Immature natural killer cell (primary cell): Measurements from ENCODE around the gene FAM200A. TPM values are rescaled to one million over a fixed set of nuclear protein-coding genes. Genes with fewer than 3 reads are reported as not detected.
"Not testable (repeated sequence)": the region's sequence is repeated elsewhere in the genome, so short reads cannot be mapped to it uniquely, and the experiment has no call there.

ENCODE experiments used
- DNase-seq, 3 donors: peaks; one replicate each; pipeline ENCODE4 v3.0.0; 2022; ENCODE audit warnings: mixed read lengths in 1 of 3
- H3K27ac Mint-ChIP-seq, 6 donors: one replicate each; pipeline ENCODE4 v1.8.0; 2020; ENCODE audit warnings: mixed read lengths in 6 of 6, mild to moderate bottlenecking in 5 of 6, inconsistent platforms in 4 of 6, moderate library complexity in 3 of 6
- H3K27me3 Mint-ChIP-seq, 3 donors: one replicate each; pipeline ENCODE4 v1.8.0; 2020 to 2021; ENCODE audit warnings: low read depth in 3 of 3, mild to moderate bottlenecking in 3 of 3, mixed read lengths in 3 of 3, moderate library complexity in 3 of 3, inconsistent platforms in 1 of 3
- H3K36me3 Mint-ChIP-seq, 3 donors: one replicate each; pipeline ENCODE4 v1.8.0; 2020; ENCODE audit warnings: mixed read lengths in 3 of 3, inconsistent platforms in 2 of 3, mild to moderate bottlenecking in 2 of 3
- H3K4me1 Mint-ChIP-seq, 2 donors: one replicate each; pipeline ENCODE4 v1.8.0; 2020; ENCODE audit warnings: inconsistent platforms in 2 of 2, mild to moderate bottlenecking in 2 of 2, mixed read lengths in 2 of 2, moderate library complexity in 1 of 2
- H3K4me3 Mint-ChIP-seq, 5 donors: one replicate each; pipeline ENCODE4 v1.8.0; 2020; ENCODE audit warnings: mild to moderate bottlenecking in 5 of 5, mixed read lengths in 5 of 5, inconsistent platforms in 3 of 5, moderate library complexity in 3 of 5
- H3K9me3 Mint-ChIP-seq, 6 donors: one replicate each; pipeline ENCODE4 v1.8.0; 2020; ENCODE audit warnings: mild to moderate bottlenecking in 6 of 6, mixed read lengths in 6 of 6, inconsistent platforms in 4 of 6, moderate library complexity in 3 of 6
- polyA plus RNA-seq, 3 donors: library from polyadenylated mRNA; unstranded; fragments of 300-500 nt; fragmentation: Illumina TruSeq; gene quantifications; one replicate each; pipeline ENCODE4 v1.2.3, GENCODE V29; 2021

The FAM200A gene
- polyA plus RNA-seq, 3 donors from 2014 or later = 1.9 to 4.7 TPM; not detected in 1

DNA sequence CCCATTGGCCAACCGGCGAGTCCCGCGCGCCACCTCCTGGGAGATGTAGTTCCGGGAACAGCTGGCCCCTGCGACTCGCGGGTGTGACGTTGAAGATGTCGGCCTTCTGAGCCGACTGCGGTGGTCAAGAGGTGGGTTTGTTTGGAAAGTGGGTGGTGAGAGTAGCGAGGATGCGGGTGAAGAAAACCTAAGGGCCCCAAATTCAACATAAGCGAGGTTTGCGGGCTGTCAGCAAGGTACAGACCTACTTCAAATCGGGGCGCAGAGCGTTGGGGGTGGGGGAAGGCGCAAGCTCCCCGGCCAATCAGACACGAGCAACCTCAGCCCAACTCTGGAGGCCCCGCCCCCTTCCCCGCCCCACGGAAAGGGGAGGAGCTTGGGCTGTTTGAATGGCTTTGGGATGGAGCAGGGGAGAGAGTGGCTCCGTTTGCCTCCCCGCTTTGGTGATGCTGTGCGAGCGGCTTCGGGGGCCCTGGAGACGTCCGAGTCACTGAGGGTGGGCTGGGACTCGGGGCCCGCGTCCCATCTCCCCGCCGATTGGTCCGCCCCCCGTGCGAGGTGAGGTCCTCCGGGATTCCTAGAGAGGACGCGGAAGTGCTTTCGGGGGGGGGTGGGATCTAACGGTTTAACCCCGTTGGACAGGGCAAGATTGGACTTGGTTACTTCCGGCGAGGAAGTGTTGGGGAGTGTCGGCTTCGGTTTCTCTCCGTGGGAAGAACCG lies 47.2 kb downstream of the FAM200A start, which contains the start of gene ZKSCAN5:
Gene ZKSCAN5 (plus strand): TSS at position 60 of the 721 bp plus-strand sequence. CDS start 1,383 bp downstream, outside the sequence.
- peaks cover 37 to 39% of the 10 kb centered on the region in 2 donors for H3K4me1 Mint-ChIP-seq
- no peaks in the 10 kb centered on the region for H3K9me3 Mint-ChIP-seq
- peak within 1 kb of the TSS; percentile 87 to 100 (median 97) for H3K4me3 Mint-ChIP-seq

DNA sequence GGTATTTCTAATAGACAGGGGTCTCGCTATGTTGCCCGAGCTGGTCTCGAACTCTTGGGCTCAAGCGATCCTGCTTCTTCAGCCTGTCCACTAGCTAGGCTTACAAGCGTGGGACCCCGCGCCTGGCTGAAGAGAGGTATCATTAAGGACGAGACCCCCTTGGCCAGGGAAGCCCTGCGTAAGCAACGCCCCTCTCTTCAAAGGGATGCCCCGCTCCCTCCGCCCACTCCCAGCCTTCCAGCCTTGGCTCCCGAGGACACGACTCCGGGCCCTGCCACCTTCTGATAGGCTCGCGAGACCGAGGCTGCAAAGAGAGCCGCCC lies 47.7 kb downstream of the FAM200A start:
- Mint-ChIP-seq H3K4me1 (peaks cover 41 to 45% of the 10 kb centered on the region in 2 donors), H3K36me3 (peaks cover 0 to 3% (median 3%) of the 10 kb centered on the region in 3 donors), H3K9me3 (no peaks in the 10 kb centered on the region), H3K4me3 (peak overlapping the region; percentile 87 to 100 (median 97)), H3K27me3 (peaks cover 12 to 14% (median 12%) of the 10 kb centered on the region in 3 donors), H3K27ac (peak overlapping the region; percentile 88 to 100 (median 98))
- DNase-seq = no peak

More for the DNA sequence above, 47.2 kb downstream of the FAM200A start, which contains the start of gene ZKSCAN5:
- peaks cover 7 to 12% (median 10%) of the 10 kb centered on the region in 3 donors for H3K27me3 Mint-ChIP-seq
- DNase-seq = peak; percentile 96 to 97 (median 97)
- peak within 1 kb of the TSS; percentile 88 to 100 (median 98) for H3K27ac Mint-ChIP-seq
- H3K36me3 Mint-ChIP-seq = peaks cover 0 to 3% (median 3%) of the 10 kb centered on the region in 3 donors

DNA sequence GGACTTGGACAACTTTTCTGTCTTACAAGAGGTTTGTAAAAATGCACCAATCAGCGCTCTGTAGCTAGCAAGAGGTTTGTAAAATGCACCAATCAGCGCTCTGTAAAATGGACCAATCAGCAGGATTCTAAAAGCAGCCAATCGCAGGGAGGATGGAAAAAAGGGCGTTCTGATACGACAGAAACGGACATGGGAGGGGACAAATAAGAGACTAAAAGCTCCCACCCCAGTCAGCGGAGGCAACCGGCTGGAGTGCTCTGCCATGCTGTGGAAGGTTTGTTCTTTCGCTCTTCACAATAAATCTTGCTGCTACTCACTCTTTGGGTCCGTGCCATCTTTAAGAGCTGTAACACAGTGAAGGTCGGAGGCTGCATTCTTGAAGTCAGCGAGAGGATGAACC lies 50.7 kb downstream of the FAM200A start:
- Mint-ChIP-seq H3K4me3 (peak overlapping the region; percentile 96 to 100 (median 98)), H3K27me3 (peaks cover 12 to 19% (median 12%) of the 10 kb centered on the region in 3 donors), H3K4me1 (peaks cover 52 to 61% of the 10 kb centered on the region in 2 donors), H3K36me3 (peaks cover 9 to 12% (median 9%) of the 10 kb centered on the region in 3 donors), H3K27ac (peak overlapping the region; percentile 55 to 96 (median 61))
- not testable (repeated sequence) for DNase-seq, H3K9me3 Mint-ChIP-seq

DNA sequence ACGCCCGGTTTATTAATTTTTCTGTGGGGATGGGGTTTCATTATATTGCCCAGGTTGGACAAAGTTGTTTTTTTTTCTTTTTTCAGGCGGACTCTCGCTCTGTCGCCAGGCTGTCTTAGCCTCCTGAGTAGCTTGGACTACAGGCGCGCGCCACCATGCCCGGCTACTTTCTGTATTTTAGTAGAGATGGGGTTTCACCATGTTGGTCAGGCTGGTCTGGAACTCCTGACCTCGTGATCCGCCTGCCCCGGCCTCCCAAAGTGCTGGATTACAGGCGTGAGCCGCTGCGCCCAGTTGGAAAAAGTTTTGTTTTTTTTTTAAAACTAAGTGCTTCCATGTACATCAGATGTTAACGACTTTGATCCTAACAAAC lies 51.3 kb downstream of the FAM200A start:
- Mint-ChIP-seq H3K9me3 (no peaks in the 10 kb centered on the region), H3K4me1 (peaks cover 49 to 58% of the 10 kb centered on the region in 2 donors), H3K27ac (peak overlapping the region; percentile 96 to 100 (median 99)), H3K4me3 (peak overlapping the region; percentile 96 to 100 (median 98)), H3K36me3 (peaks cover 9 to 16% (median 11%) of the 10 kb centered on the region in 3 donors), H3K27me3 (peaks cover 12 to 19% (median 14%) of the 10 kb centered on the region in 3 donors)
- DNase-seq = no peak

DNA sequence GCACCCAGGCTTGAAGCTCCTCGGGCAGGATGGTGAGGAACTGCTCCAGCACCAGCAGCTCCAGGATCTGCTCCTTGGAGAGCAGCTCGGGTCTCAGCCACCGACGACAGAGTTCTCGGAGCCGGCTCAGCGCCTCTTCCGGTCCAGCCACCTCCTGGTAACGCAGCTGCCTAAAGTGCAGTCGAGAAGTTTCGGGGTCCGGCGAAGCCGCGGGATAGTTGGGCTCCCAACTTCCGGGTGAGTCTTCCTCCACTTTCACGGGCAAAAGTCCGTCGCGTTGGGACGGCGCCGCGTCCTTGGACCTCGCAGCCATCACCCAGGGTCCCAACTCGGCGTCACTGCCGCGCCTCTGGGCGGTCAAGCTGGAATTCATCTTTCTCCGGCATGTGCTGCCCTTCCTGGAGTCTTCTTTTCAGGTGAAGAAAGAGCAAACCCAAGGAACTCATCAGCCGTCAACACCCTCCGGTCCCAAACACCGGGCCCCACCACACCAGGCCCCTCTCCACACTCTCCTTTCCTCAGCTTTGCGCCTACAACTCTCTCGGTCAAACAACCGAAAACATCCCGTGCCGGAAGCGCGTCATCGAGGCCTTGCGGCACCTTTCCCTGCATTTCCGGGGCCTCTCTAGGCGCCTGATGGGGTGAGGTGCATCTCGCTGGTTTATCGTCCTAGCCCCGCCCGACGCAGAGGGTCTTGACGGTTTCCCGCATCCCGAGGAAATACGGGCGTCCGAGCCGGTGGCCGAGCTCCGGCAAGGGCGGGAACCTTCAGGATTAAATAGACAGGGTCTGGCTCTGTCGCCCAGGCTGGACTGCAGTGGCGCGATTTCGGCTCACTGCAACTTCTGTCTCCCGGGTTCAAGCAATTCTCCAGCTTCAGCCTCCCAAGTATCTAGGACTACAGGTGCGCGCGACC lies 51.9 kb downstream of the FAM200A start, which contains the start of gene ZNF394:
Gene ZNF394 (minus strand): TSS at position 561 of the 916 bp plus-strand sequence. CDS start 188 bp downstream, at position 373.
- peaks cover 0 to under 1% (median 0%) of the 10 kb centered on the region in 6 donors for H3K9me3 Mint-ChIP-seq
- H3K27ac Mint-ChIP-seq = peak within 1 kb of the TSS; percentile 96 to 100 (median 99)
- DNase-seq = peak; percentile 86 to 89 (median 88)
- H3K36me3 Mint-ChIP-seq = peaks cover 9 to 17% (median 14%) of the 10 kb centered on the region in 3 donors
- peaks cover 12 to 19% (median 12%) of the 10 kb centered on the region in 3 donors for H3K27me3 Mint-ChIP-seq
- peaks cover 44 to 52% of the 10 kb centered on the region in 2 donors for H3K4me1 Mint-ChIP-seq
- peak within 1 kb of the TSS; percentile 96 to 100 (median 98) for H3K4me3 Mint-ChIP-seq

DNA sequence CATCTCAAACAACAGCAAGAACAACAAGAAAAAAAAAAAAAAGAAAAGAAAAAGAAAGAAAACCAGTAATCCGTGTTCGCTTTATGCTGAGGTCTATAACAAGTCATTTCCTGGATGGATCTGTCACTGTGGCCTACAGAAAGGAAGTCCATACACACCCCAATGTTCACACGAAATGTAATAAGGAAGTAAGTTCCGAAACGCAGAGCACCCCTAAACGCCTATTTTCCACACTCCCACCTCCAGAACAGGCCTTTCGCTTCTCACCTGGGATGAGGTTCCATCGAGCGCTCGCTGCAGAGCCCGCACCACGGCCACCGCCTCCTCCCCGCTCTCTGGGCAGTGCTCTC lies 52.6 kb downstream of the FAM200A start:
- Mint-ChIP-seq H3K9me3 (peaks cover 0 to 4% (median 2%) of the 10 kb centered on the region in 6 donors), H3K27me3 (peaks cover 5 to 14% (median 8%) of the 10 kb centered on the region in 3 donors), H3K27ac (peak overlapping the region; percentile 96 to 100 (median 99)), H3K4me1 (peaks cover 44 to 52% of the 10 kb centered on the region in 2 donors), H3K4me3 (peak overlapping the region; percentile 96 to 100 (median 98)), H3K36me3 (peaks cover 12 to 23% (median 20%) of the 10 kb centered on the region in 3 donors)
- peak; percentile 50 to 62 (median 59) for DNase-seq

DNA sequence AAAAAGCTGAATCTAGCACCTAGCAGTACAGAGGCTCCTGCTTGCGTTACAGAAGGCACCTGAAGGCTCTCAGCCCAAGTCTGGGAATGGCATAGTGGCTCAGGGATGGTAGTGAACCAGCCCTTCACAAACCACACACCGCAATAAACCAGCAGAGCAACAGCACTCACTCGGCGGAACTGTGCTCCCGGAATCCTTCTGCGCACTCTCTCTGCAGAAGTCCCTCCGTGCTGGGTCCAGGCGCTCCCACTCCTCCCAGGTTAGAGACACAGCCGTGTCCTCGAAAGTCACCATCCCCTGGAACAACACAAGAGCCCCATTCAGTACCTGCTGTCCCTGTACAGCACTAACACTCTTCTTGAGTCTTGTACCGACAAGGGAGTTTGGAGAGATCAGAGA lies 53.4 kb downstream of the FAM200A start:
- H3K4me1 Mint-ChIP-seq = peaks cover 44 to 54% of the 10 kb centered on the region in 2 donors

DNA sequence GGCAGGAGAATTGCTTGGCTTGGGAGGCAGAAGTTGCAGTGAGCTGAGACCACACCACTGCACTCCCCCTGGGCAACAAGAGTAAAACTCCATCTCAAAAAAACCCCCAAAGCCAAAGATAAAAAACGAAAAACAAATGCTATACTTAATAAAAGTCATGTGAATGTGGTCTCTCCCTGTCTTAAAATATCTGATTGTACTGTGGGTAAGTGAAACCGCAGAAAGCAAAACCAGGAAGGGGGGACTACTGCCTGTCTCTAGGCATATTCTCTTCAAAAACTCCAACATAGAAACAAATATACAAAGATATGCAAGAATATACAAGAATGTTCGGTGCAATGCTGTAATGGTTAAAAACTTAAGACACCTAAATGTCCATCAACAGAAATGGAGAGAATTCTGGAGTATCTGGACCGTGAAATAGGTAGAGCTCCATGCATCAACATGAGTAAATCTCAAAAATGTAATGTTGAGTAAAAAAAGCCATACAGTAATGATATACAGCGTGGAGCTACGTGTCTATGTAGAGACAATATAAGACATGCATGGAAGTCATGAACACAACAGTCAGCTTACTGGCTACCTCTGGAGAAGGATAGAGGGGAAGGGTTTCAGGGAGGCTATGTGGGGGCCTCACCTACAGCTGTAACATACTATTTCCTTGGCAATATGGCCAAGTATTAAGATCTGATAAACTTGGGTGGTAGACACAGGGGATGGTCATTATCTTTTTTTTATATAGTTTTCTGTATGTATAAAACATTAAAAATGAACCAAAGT lies 54.0 kb downstream of the FAM200A start:
- Mint-ChIP-seq H3K36me3 (peaks cover 25 to 37% (median 34%) of the 10 kb centered on the region in 3 donors), H3K9me3 (peaks cover 3 to 18% (median 14%) of the 10 kb centered on the region in 6 donors), H3K4me1 (peaks cover 42 to 60% of the 10 kb centered on the region in 2 donors), H3K27me3 (peaks cover 4 to 14% (median 8%) of the 10 kb centered on the region in 3 donors), H3K4me3 (peak overlapping the region; percentile 96 to 100 (median 98)), H3K27ac (peak overlapping the region; percentile 69 to 100 (median 97))
- no peak for DNase-seq

More for the DNA sequence above, 53.4 kb downstream of the FAM200A start:
- Mint-ChIP-seq H3K36me3 (peaks cover 20 to 31% (median 28%) of the 10 kb centered on the region in 3 donors), H3K4me3 (peak overlapping the region; percentile 96 to 100 (median 98)), H3K27me3 (peaks cover 4 to 14% (median 8%) of the 10 kb centered on the region in 3 donors), H3K9me3 (peaks cover 3 to 12% (median 10%) of the 10 kb centered on the region in 6 donors), H3K27ac (peak overlapping the region; percentile 96 to 100 (median 99))
- no peak for DNase-seq

Other genes starting within 250 kb of the FAM200A start
- 10 to 100 TPM; 26.6 to 49.2 (median 39.5) TPM for gene ARPC1A, start 226.2 kb downstream of the FAM200A start, polyA plus RNA-seq
- 100 to 1,000 TPM; 582 to 834 (median 626) TPM for gene ARPC1B, start 177.4 kb downstream of the FAM200A start, polyA plus RNA-seq
- 10 to 100 TPM; 20.7 to 43.3 (median 30.0) TPM for gene PDAP1, start 143.5 kb downstream of the FAM200A start, polyA plus RNA-seq
- gene BUD31, start 143.1 kb downstream of the FAM200A start, polyA plus RNA-seq = 100 to 1,000 TPM; 265 to 362 (median 279) TPM
- gene PTCD1, start 113.3 kb downstream of the FAM200A start, polyA plus RNA-seq = 1 to 10 TPM in 2 of 3 donors, under 1 TPM in 1; 0.83 to 3.7 (median 1.4) TPM
- gene CPSF4, start 113.2 kb downstream of the FAM200A start, polyA plus RNA-seq = 10 to 100 TPM; 18.4 to 26.6 (median 22.2) TPM
- gene ATP5MF, start 85.9 kb downstream of the FAM200A start, polyA plus RNA-seq = 100 to 1,000 TPM; 455 to 757 (median 495) TPM
- 1 to 10 TPM; 4.6 to 7.6 (median 5.4) TPM for gene ZNF789, start 79.2 kb downstream of the FAM200A start, polyA plus RNA-seq
- gene ZNF394, start 51.8 kb downstream of the FAM200A start, polyA plus RNA-seq = 10 to 100 TPM; 68.6 to 91.7 (median 76.0) TPM
- 1 to 10 TPM; 3.2 to 9.4 (median 4.6) TPM for gene ZKSCAN5, start 47.5 kb downstream of the FAM200A start, polyA plus RNA-seq
- 10 to 100 TPM; 69.8 to 98.9 (median 75.0) TPM for gene ZNF655, start 6.5 kb upstream of the FAM200A start, polyA plus RNA-seq
- 1 to 10 TPM; 1.3 to 6.5 (median 2.8) TPM for gene TMEM225B, start 46.2 kb upstream of the FAM200A start, polyA plus RNA-seq
- 10 to 100 TPM in 1 of 3 donors, 1 to 10 TPM in 2; 7.6 to 14.9 (median 9.6) TPM for gene ZSCAN25, start 64.8 kb upstream of the FAM200A start, polyA plus RNA-seq
- gene CYP3A5, start 127.9 kb upstream of the FAM200A start, polyA plus RNA-seq = under 1 TPM in 1 of 3 donors, not detected in 2; 0.35 TPM
- not detected for gene CYP3A7, start 183.1 kb upstream of the FAM200A start, polyA plus RNA-seq
- gene CYP3A4, start 232.1 kb upstream of the FAM200A start, polyA plus RNA-seq = not detected